Astrocyte of the cerebellum (primary cell): ENCODE data around the gene PTPN3.

ENCODE experiments used
- DNase-seq: peaks from one replicate; pipeline ENCODE4 v3.0.0-alpha.2; 2011; ENCODE audit warnings: low read depth
- H3K4me3 ChIP-seq: 2 replicates; pipeline ENCODE4 v1.5.1; 2011; ENCODE audit warnings: mild to moderate bottlenecking, low read depth, low read length, moderate library complexity
- CTCF ChIP-seq: IDR thresholded peaks from 2 replicates; pipeline ENCODE4 v1.5.1; 2012; ENCODE audit warnings: low read length, low read depth, moderate library complexity, mild to moderate bottlenecking; ENCODE audit errors: missing control alignments
- in situ Hi-C: cut with HindIII; loops from 2 replicates; pipeline ENCODE4 v1.10.0; 2017; ENCODE audit warnings: low sequenced_read_pairs

The PTPN3 gene

GRCh38 chr9:109496218-109496617 lies 1.9 kb downstream of the PTPN3 start:
- TF ChIP-seq CTCF = no peak
- no peak for DNase-seq
- no peak overlapping the region for H3K4me3 ChIP-seq
- in situ Hi-C loops = no loop called here

- in situ Hi-C loops = no loop called here
- no peak for DNase-seq
- no peak overlapping the region for H3K4me3 ChIP-seq
- no peak for TF ChIP-seq CTCF
These were observed 4.5 kb downstream of the PTPN3 start for GRCh38 chr9:109493648-109494047.

GRCh38 chr9:109491590-109491989 lies 6.5 kb downstream of the PTPN3 start:
- no peak overlapping the region for H3K4me3 ChIP-seq
- no peak for TF ChIP-seq CTCF
- no peak for DNase-seq
- in situ Hi-C loops = no loop called here

- H3K4me3 ChIP-seq = no peak overlapping the region
- no peak for TF ChIP-seq CTCF
- in situ Hi-C loops = no loop called here
- DNase-seq = no peak
These were observed 9.2 kb downstream of the PTPN3 start for GRCh38 chr9:109488791-109489492.

- no peak for DNase-seq
- no peak overlapping the region for H3K4me3 ChIP-seq
- TF ChIP-seq CTCF = no peak
- in situ Hi-C loops = no loop called here
These were observed 9.8 kb downstream of the PTPN3 start for GRCh38 chr9:109488351-109488750.

GRCh38 chr9:109487247-109487646 lies 10.9 kb downstream of the PTPN3 start:
- no peak overlapping the region for H3K4me3 ChIP-seq
- TF ChIP-seq CTCF = no peak
- no peak for DNase-seq
- in situ Hi-C loops = no loop called here
